Brain microvascular endothelial cell (primary cell): ENCODE measurements around the gene BABAM2.

Experiments
- DNase-seq: peaks from one replicate; pipeline ENCODE4 v3.0.0-alpha.2; 2020
- H3K27ac ChIP-seq: fragments of 250-450 bp; sonication (Bioruptor Pico); 2 replicates; pipeline ENCODE4 v1.5.1; 2020; ENCODE audit warnings: mild to moderate bottlenecking, moderate library complexity
- H3K27me3 ChIP-seq: fragments of 250-450 bp; sonication (Bioruptor Pico); replicated peaks from 2 replicates; pipeline ENCODE4 v1.5.1; 2020; ENCODE audit warnings: mild to moderate bottlenecking
- H3K36me3 ChIP-seq: fragments of 250-450 bp; sonication (Bioruptor Pico); replicated peaks from 2 replicates; pipeline ENCODE4 v1.5.1; 2020; ENCODE audit warnings: mild to moderate bottlenecking
- H3K4me3 ChIP-seq: 2 replicates; pipeline ENCODE4 v1.5.1; 2011; ENCODE audit warnings: low read depth, mild to moderate bottlenecking, control low read depth, low read length, moderate library complexity
- CTCF ChIP-seq: IDR thresholded peaks from 2 replicates; pipeline ENCODE4 v1.5.1; 2011; ENCODE audit warnings: low read depth, mild to moderate bottlenecking, moderate library complexity, low read length, control low read depth, inconsistent platforms; ENCODE audit errors: missing control alignments
- in situ Hi-C: cut with HindIII; loops from 2 replicates; pipeline ENCODE4 v1.10.0; 2017; ENCODE audit warnings: low sequenced_read_pairs, low pct_ligation_motif_present

Gene BABAM2

GRCh38 chr2:28360058-28360717 lies 469.7 kb downstream of the BABAM2 start:
- Histone ChIP-seq H3K4me3 (no peak overlapping the region), H3K27ac (no peak overlapping the region), H3K36me3 (no peaks in the 10 kb centered on the region), H3K27me3 (no peaks in the 10 kb centered on the region)
- DNase-seq, result no peak
- in situ Hi-C loops, result no loop called here
- TF ChIP-seq CTCF, result no peak

GRCh38 chr2:28360718-28361293 lies 470.3 kb downstream of the BABAM2 start:
- Histone ChIP-seq H3K27me3 (no peaks in the 10 kb centered on the region), H3K27ac (no peak overlapping the region), H3K4me3 (no peak overlapping the region), H3K36me3 (no peaks in the 10 kb centered on the region)
- TF ChIP-seq CTCF, result no peak
- in situ Hi-C loops, result no loop called here
- DNase-seq, result peak; percentile 74

- in situ Hi-C loops, result no loop called here
- no peaks in the 10 kb centered on the region for H3K36me3 ChIP-seq
- DNase-seq, result no peak
- no peaks in the 10 kb centered on the region for H3K27me3 ChIP-seq
- no peak overlapping the region for H3K27ac ChIP-seq
- TF ChIP-seq CTCF, result no peak
- no peak overlapping the region for H3K4me3 ChIP-seq
These were observed 471.6 kb downstream of the BABAM2 start for GRCh38 chr2:28361991-28362710.

DNA sequence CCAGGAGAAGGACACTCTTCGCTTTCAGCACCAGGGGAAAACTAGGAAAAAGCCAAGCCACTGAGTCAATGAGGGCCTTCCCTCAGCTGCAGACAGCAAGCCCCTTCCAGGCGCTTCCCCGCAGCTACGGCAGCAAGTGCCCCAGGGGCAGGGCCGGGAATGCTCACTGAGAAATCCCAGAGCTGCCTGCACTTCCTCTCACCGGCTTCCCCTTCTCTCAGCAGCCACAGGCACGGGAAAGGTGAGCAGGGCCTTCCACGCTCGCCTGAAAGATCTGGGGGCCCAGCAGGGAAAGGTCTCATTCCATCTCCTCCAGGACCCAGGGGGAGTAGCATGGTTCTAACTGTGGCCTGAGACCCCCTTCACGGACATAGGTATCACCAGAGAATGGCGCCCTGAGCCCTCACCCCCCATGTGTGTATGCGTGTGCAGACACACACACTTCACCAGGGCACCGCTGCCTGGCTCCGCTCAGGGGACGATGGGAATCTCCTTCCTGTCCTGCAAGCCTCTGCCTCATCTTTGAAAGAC lies 472.5 kb downstream of the BABAM2 start:
- no peaks in the 10 kb centered on the region for H3K36me3 ChIP-seq
- no peak for DNase-seq
- TF ChIP-seq CTCF, result no peak
- in situ Hi-C loops, result no loop called here
- H3K27me3 ChIP-seq, result no peaks in the 10 kb centered on the region
- no peak overlapping the region for H3K4me3 ChIP-seq
- H3K27ac ChIP-seq, result no peak overlapping the region

- in situ Hi-C loops, result no loop called here
- DNase-seq, result no peak
- no peak for TF ChIP-seq CTCF
- no peaks in the 10 kb centered on the region for H3K27me3 ChIP-seq
- no peak overlapping the region for H3K27ac ChIP-seq
- H3K4me3 ChIP-seq, result no peak overlapping the region
- H3K36me3 ChIP-seq, result no peaks in the 10 kb centered on the region
These were observed 473.3 kb downstream of the BABAM2 start for GRCh38 chr2:28363686-28364280.
